Urinary bladder (tissue), 4 donors: ENCODE results near the gene MTMR3. TPM values are rescaled to one million over a fixed set of nuclear protein-coding genes. Genes with fewer than 3 reads are reported as not detected.
"Not testable (repeated sequence)": the region's sequence is repeated elsewhere in the genome, so short reads cannot be mapped to it uniquely, and the experiment has no call there.

Source experiments
- DNase-seq: peaks from one replicate; pipeline ENCODE4 v3.0.0-alpha.2; 2015; ENCODE audit errors: extremely low spot score
- H3K27ac ChIP-seq: one replicate; pipeline ENCODE4 v1.5.1; 2013; ENCODE audit warnings: low read depth, mild to moderate bottlenecking, moderate library complexity
- H3K36me3 ChIP-seq: one replicate; pipeline ENCODE4 v1.6.1; 2013; ENCODE audit warnings: mild to moderate bottlenecking, moderate library complexity; ENCODE audit not compliant: insufficient read depth
- H3K4me1 ChIP-seq: one replicate; pipeline ENCODE4 v1.6.1; 2013; ENCODE audit warnings: mild to moderate bottlenecking, moderate library complexity; ENCODE audit not compliant: insufficient read depth
- H3K4me3 ChIP-seq: one replicate; pipeline ENCODE4 v1.5.1; 2013; ENCODE audit warnings: low read depth, low read length
- whole genome bisulfite sequencing: extraction: QIAGEN DNeasy Blood & Tissue Kit; methylation state at CpG from one replicate; pipeline ENCODE4 v1.1.7; 2013; 5-methylcytosine and 5-hydroxymethylcytosine counted together
- polyA plus RNA-seq: library from polyadenylated mRNA; stranded (reverse); fragments of 200-250 nt; gene quantifications from one replicate; pipeline ENCODE4 v1.2.3, GENCODE V29; 2013
- total RNA-seq: library from RNA; depleted of rRNA; stranded (reverse); fragments of >200 nt; gene quantifications from one replicate; pipeline ENCODE4 v1.2.3, GENCODE V29; 2014
- donor health status: healthy with polysubstance abuse.
- donor health status: healthy.

The MTMR3 gene
- 62.7 TPM for total RNA-seq
- polyA plus RNA-seq = 17.8 TPM

GRCh38 chr22:29883045-29883774 lies at the start of gene MTMR3:
TSS of gene MTMR3 (plus strand) at chr22:29883174. CDS start at chr22:29971060, 87,886 bp downstream.
- peaks cover 2% of the 10 kb centered on the region for H3K4me1 ChIP-seq
- WGBS = under 1% methylated on average over 82 of the region's 82 CpGs

GRCh38 chr22:29833392-29833965 lies 49.5 kb upstream of the MTMR3 start:
- Histone ChIP-seq H3K4me1 (peaks cover 2% of the 10 kb centered on the region), H3K4me3 (no peak overlapping the region), H3K36me3 (no peaks in the 10 kb centered on the region), H3K27ac (no peak overlapping the region)
- no peak for DNase-seq
- 74% methylated on average over 7 of the region's 7 CpGs for WGBS

More at GRCh38 chr22:29883045-29883774, at the start of gene MTMR3:
- peak; percentile 57 for DNase-seq
- Histone ChIP-seq H3K36me3 (no peaks in the 10 kb centered on the region), H3K27ac (peak within 1 kb of the TSS; percentile 94), H3K4me3 (peak within 1 kb of the TSS; percentile 86)

- H3K36me3 ChIP-seq = no peaks in the 10 kb centered on the region
- peaks cover 2% of the 10 kb centered on the region for H3K4me1 ChIP-seq
- WGBS = 68% methylated on average over 1 of the region's 1 CpG
- no peak overlapping the region for H3K4me3 ChIP-seq
- DNase-seq = no peak
- H3K27ac ChIP-seq = no peak overlapping the region
These were observed 48.9 kb upstream of the MTMR3 start for GRCh38 chr22:29834046-29834445.

GRCh38 chr22:29836791-29837370 lies 46.1 kb upstream of the MTMR3 start:
- H3K27ac ChIP-seq, H3K4me3 ChIP-seq, H3K36me3 ChIP-seq, H3K4me1 ChIP-seq, DNase-seq: not testable (repeated sequence)
- 92% methylated on average over 18 of the region's 18 CpGs for WGBS

- peak; percentile 96 for DNase-seq
- Histone ChIP-seq H3K4me3 (peak within 1 kb of the TSS; percentile 83), H3K4me1 (peaks cover 2% of the 10 kb centered on the region), H3K36me3 (no peaks in the 10 kb centered on the region), H3K27ac (peak within 1 kb of the TSS; percentile 35)
- WGBS = under 1% methylated on average over 54 of the region's 54 CpGs
These were observed 45.0 kb upstream of the MTMR3 start, which contains the start of gene ASCC2 for GRCh38 chr22:29837741-29838598. TSS of gene ASCC2 (minus strand) at chr22:29838274. CDS start at chr22:29832325, 5,949 bp downstream.

- WGBS = 19% methylated on average over 5 of the region's 5 CpGs
- Histone ChIP-seq H3K4me3 (peak overlapping the region; percentile 83), H3K27ac (peak overlapping the region; percentile 35), H3K36me3 (no peaks in the 10 kb centered on the region), H3K4me1 (peaks cover 2% of the 10 kb centered on the region)
- DNase-seq = no peak
These were observed 44.4 kb upstream of the MTMR3 start for GRCh38 chr22:29838599-29838956.

GRCh38 chr22:29839039-29839438 lies 43.9 kb upstream of the MTMR3 start:
- Histone ChIP-seq H3K4me1 (peaks cover 2% of the 10 kb centered on the region), H3K36me3 (no peaks in the 10 kb centered on the region), H3K4me3 (no peak overlapping the region), H3K27ac (no peak overlapping the region)
- WGBS = 90% methylated on average over 1 of the region's 1 CpG
- no peak for DNase-seq

GRCh38 chr22:29840498-29840897 lies 42.5 kb upstream of the MTMR3 start:
- DNase-seq = no peak
- no peaks in the 10 kb centered on the region for H3K36me3 ChIP-seq
- no peak overlapping the region for H3K4me3 ChIP-seq
- H3K27ac ChIP-seq = no peak overlapping the region
- peaks cover 2% of the 10 kb centered on the region for H3K4me1 ChIP-seq

GRCh38 chr22:29842172-29842571 lies 40.8 kb upstream of the MTMR3 start:
- no peak overlapping the region for H3K4me3 ChIP-seq
- WGBS = 74% methylated on average over 2 of the region's 2 CpGs
- no peak for DNase-seq
- H3K4me1 ChIP-seq = peaks cover 2% of the 10 kb centered on the region
- H3K27ac ChIP-seq = no peak overlapping the region
- no peaks in the 10 kb centered on the region for H3K36me3 ChIP-seq

- H3K27ac ChIP-seq = no peak overlapping the region
- no peaks in the 10 kb centered on the region for H3K36me3 ChIP-seq
- 69% methylated on average over 2 of the region's 2 CpGs for WGBS
- H3K4me3 ChIP-seq = no peak overlapping the region
- H3K4me1 ChIP-seq = no peaks in the 10 kb centered on the region
- DNase-seq = no peak
These were observed 40.2 kb upstream of the MTMR3 start for GRCh38 chr22:29842740-29843139.

GRCh38 chr22:29846290-29846689 lies 36.7 kb upstream of the MTMR3 start:
- no peak overlapping the region for H3K27ac ChIP-seq
- H3K4me1 ChIP-seq = no peaks in the 10 kb centered on the region
- H3K4me3 ChIP-seq = no peak overlapping the region
- H3K36me3 ChIP-seq = no peaks in the 10 kb centered on the region
- WGBS = 92% methylated on average over 2 of the region's 2 CpGs
- DNase-seq = no peak

- WGBS = 48% methylated on average over 3 of the region's 3 CpGs
- H3K36me3 ChIP-seq = no peaks in the 10 kb centered on the region
- no peaks in the 10 kb centered on the region for H3K4me1 ChIP-seq
- DNase-seq = no peak
- no peak overlapping the region for H3K27ac ChIP-seq
- no peak overlapping the region for H3K4me3 ChIP-seq
These were observed 34.9 kb upstream of the MTMR3 start for GRCh38 chr22:29848111-29848510.

GRCh38 chr22:29854432-29854831 lies 28.5 kb upstream of the MTMR3 start:
- no peaks in the 10 kb centered on the region for H3K4me1 ChIP-seq
- H3K4me3 ChIP-seq = no peak overlapping the region
- no peaks in the 10 kb centered on the region for H3K36me3 ChIP-seq
- no peak for DNase-seq
- H3K27ac ChIP-seq = no peak overlapping the region
- 76% methylated on average over 3 of the region's 3 CpGs for WGBS
